ENCODE results near the gene GTPBP1.

DNA sequence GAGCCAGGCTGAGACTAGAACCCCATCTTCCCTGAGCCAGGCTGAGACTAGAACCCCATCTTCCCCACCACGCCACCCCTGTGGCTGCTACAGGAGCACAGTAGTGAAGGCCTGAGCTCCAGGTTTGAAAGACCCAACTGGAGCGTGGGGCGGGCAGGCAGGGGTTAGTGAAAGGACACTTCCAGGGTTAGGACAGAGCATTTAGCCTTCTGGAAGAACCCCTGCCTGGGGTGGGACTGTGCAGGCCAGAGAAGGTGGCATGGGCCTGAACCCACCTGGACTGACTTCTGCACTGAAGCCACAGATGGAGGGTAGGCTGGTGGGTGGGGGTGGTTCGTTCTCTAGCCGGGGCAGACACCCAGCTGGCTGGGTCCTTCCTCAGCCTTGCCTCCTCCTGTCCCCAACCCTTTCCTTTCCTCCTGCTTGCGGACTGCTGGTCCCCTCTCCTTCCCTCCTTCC lies 26.0 kb downstream of the GTPBP1 start:
- TF ChIP-seq, protein P1, sequence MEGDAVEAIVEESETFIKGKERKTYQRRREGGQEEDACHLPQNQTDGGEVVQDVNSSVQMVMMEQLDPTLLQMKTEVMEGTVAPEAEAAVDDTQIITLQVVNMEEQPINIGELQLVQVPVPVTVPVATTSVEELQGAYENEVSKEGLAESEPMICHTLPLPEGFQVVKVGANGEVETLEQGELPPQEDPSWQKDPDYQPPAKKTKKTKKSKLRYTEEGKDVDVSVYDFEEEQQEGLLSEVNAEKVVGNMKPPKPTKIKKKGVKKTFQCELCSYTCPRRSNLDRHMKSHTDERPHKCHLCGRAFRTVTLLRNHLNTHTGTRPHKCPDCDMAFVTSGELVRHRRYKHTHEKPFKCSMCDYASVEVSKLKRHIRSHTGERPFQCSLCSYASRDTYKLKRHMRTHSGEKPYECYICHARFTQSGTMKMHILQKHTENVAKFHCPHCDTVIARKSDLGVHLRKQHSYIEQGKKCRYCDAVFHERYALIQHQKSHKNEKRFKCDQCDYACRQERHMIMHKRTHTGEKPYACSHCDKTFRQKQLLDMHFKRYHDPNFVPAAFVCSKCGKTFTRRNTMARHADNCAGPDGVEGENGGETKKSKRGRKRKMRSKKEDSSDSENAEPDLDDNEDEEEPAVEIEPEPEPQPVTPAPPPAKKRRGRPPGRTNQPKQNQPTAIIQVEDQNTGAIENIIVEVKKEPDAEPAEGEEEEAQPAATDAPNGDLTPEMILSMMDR (IDR thresholded peaks at IDR 0.05; ENCODE audit: insufficient read depth, low read depth, low read length): no peak
- TF ChIP-seq EZH2 (IDR thresholded peaks at IDR 0.05; ENCODE audit: insufficient read depth, low read length): no peak
